H1 (cell line): Measurements from ENCODE around the gene CDH26. TPM values are rescaled to one million over a fixed set of nuclear protein-coding genes. Genes with fewer than 3 reads are reported as not detected.

ENCODE experiments used
- CTCF ChIA-PET: fragments of 300-600 bp; sonication (Branson Sonifier 250); formaldehyde crosslinking; loops from one replicate; lab custom pipeline; 2021; ENCODE audit not compliant: partially characterized antibody; lab: Charles Lee
- POLR2A ChIA-PET: fragments of 300-600 bp; sonication (Branson Sonifier 250); formaldehyde crosslinking; loops from one replicate; lab custom pipeline; 2021; ENCODE audit warnings: inconsistent platforms; ENCODE audit not compliant: partially characterized antibody; lab: Charles Lee
- DNase-seq, 2 experiments: peaks; one replicate each; pipeline versions ENCODE4 v3.0.0 to v3.0.0-alpha.2; 2010 to 2022; ENCODE audit warnings: low spot score in 2 of 2, low read depth in 1 of 2, mixed read lengths in 1 of 2
- FAIRE-seq: peaks from 2 replicates; lab custom pipeline; 2011; peaks lifted over from hg19 to GRCh38; lab: Jason Lieb, UNC
- H2AFZ ChIP-seq: 2 replicates; pipeline ENCODE4 v1.8.1; 2012; ENCODE audit warnings: low read length, inconsistent platforms
- H2AK5ac ChIP-seq: 2 replicates; pipeline ENCODE4 v1.6.1; 2013; ENCODE audit warnings: low read depth, low read length
- H2BK120ac ChIP-seq: replicated peaks from 2 replicates; pipeline ENCODE3; 2013; ENCODE audit warnings: low read depth, low read length, inconsistent platforms
- H2BK12ac ChIP-seq: 2 replicates; pipeline ENCODE4 v1.6.1; 2013; ENCODE audit warnings: low read depth, low read length
- H2BK15ac ChIP-seq: 2 replicates; pipeline ENCODE4 v1.6.1; 2013; ENCODE audit warnings: low read length
- H2BK20ac ChIP-seq: 2 replicates; pipeline ENCODE4 v1.6.1; 2013; ENCODE audit warnings: low read length
- H2BK5ac ChIP-seq: 2 replicates; pipeline ENCODE4 v1.6.1; 2013; ENCODE audit warnings: low read depth, low read length
- H3K14ac ChIP-seq: 2 replicates; pipeline ENCODE4 v1.6.1; 2013; ENCODE audit warnings: inconsistent platforms; ENCODE audit not compliant: insufficient read length
- H3K18ac ChIP-seq: 2 replicates; pipeline ENCODE4 v1.6.1; 2013; ENCODE audit warnings: low read length; ENCODE audit errors: extremely low read depth
- H3K23ac ChIP-seq: 2 replicates; pipeline ENCODE4 v1.6.1; 2013; ENCODE audit warnings: inconsistent platforms; ENCODE audit not compliant: insufficient read length
- H3K23me2 ChIP-seq: 2 replicates; pipeline ENCODE4 v1.6.1; 2013; ENCODE audit warnings: low read depth, low read length
- H3K27ac ChIP-seq: 2 replicates; pipeline ENCODE4 v1.6.1; 2011; ENCODE audit warnings: low read depth, low read length, inconsistent platforms
- H3K27me3 ChIP-seq, 4 experiments: replicated peaks in 1 of 4; 1 replicate in 1 of 4; 2 replicates in 3 of 4; pipeline versions ENCODE4 v1.6.1 to v1.8.1; 2011 to 2013; ENCODE audit warnings: low read length in 3 of 4, mild to moderate bottlenecking in 3 of 4, inconsistent platforms in 2 of 4, mixed read lengths in 2 of 4, moderate library complexity in 1 of 4; ENCODE audit not compliant: control insufficient read depth in 3 of 4, insufficient read depth in 3 of 4; ENCODE audit errors: extremely low read depth in 1 of 4
- H3K36me3 ChIP-seq, 4 experiments: 2 replicates each; pipeline versions ENCODE4 v1.6.1 to v1.8.1; 2011 to 2013; ENCODE audit warnings: mild to moderate bottlenecking in 4 of 4, low read length in 3 of 4, moderate library complexity in 2 of 4, control low read depth in 1 of 4, inconsistent platforms in 1 of 4; ENCODE audit not compliant: insufficient read depth in 4 of 4, control insufficient read depth in 2 of 4
- H3K4ac ChIP-seq: replicated peaks from 2 replicates; pipeline ENCODE3; 2013; ENCODE audit warnings: low read length, low read depth, mixed read lengths, inconsistent platforms; ENCODE audit not compliant: insufficient read length
- H3K4me1 ChIP-seq, 4 experiments: replicated peaks in 1 of 4; 1 replicate in 1 of 4; 2 replicates in 3 of 4; pipeline versions ENCODE4 v1.6.1 to v1.8.1; 2011 to 2013; ENCODE audit warnings: low read length in 3 of 4, inconsistent platforms in 2 of 4, mixed read lengths in 1 of 4; ENCODE audit not compliant: insufficient read depth in 4 of 4, control insufficient read depth in 3 of 4
- H3K4me2 ChIP-seq, 2 experiments: 2 replicates each; pipeline versions ENCODE4 v1.6.1 to v1.8.1; 2011 to 2013; ENCODE audit warnings: low read depth in 2 of 2, low read length in 2 of 2, control low read depth in 1 of 2, inconsistent platforms in 1 of 2, mild to moderate bottlenecking in 1 of 2; ENCODE audit not compliant: insufficient read depth in 1 of 2
- H3K4me3 ChIP-seq, 4 experiments: fragments of 200-600, 300-600 bp in 1 of 4; sonication (generic), shearing (Covaris generic), sonication (Bioruptor Twin) in 1 of 4; 2 replicates each; pipeline versions ENCODE4 v1.5.1 to v1.8.1; 2011 to 2016; ENCODE audit warnings: low read length in 4 of 4, low read depth in 3 of 4, control low read depth in 2 of 4, inconsistent platforms in 2 of 4, mild to moderate bottlenecking in 2 of 4, mixed read lengths in 1 of 4, moderate library complexity in 1 of 4; ENCODE audit not compliant: insufficient read depth in 2 of 4; ENCODE audit errors: extremely low read depth in 1 of 4
- H3K56ac ChIP-seq: replicated peaks from 2 replicates; pipeline ENCODE3; 2013; ENCODE audit warnings: low read depth, mild to moderate bottlenecking, mixed read lengths, low read length, inconsistent platforms; ENCODE audit not compliant: insufficient read length
- H3K79me1 ChIP-seq: 2 replicates; pipeline ENCODE4 v1.6.1; 2013; ENCODE audit warnings: low read depth, low read length, control low read depth
- H3K79me2 ChIP-seq, 2 experiments: 2 replicates each; pipeline versions ENCODE4 v1.6.1 to v1.8.1; 2012 to 2013; ENCODE audit warnings: low read length in 2 of 2, mild to moderate bottlenecking in 2 of 2, inconsistent platforms in 1 of 2; ENCODE audit not compliant: insufficient read depth in 2 of 2, control insufficient read depth in 1 of 2
- H3K9ac ChIP-seq, 4 experiments: replicated peaks in 1 of 4; 1 replicate in 1 of 4; 2 replicates in 3 of 4; pipeline versions ENCODE4 v1.6.1 to v1.8.1; 2011 to 2013; ENCODE audit warnings: low read depth in 3 of 4, low read length in 3 of 4, control low read depth in 2 of 4, mild to moderate bottlenecking in 2 of 4, moderate library complexity in 2 of 4, inconsistent platforms in 1 of 4; ENCODE audit errors: extremely low read depth in 1 of 4
- H3K9me3 ChIP-seq, 2 experiments: 2 replicates each; pipeline versions ENCODE4 v1.6.1 to v1.8.1; 2012 to 2013; ENCODE audit warnings: mild to moderate bottlenecking in 2 of 2, moderate library complexity in 2 of 2, control low read depth in 1 of 2, inconsistent platforms in 1 of 2, low read depth in 1 of 2, low read length in 1 of 2, mixed read lengths in 1 of 2; ENCODE audit not compliant: insufficient read depth in 2 of 2
- H4K20me1 ChIP-seq, 2 experiments: replicated peaks in 1 of 2; 2 replicates each; pipeline versions ENCODE3 to v1.8.1; 2011 to 2013; ENCODE audit warnings: inconsistent platforms in 2 of 2, low read length in 2 of 2, mild to moderate bottlenecking in 1 of 2; ENCODE audit not compliant: insufficient read depth in 2 of 2, control insufficient read depth in 1 of 2
- H4K5ac ChIP-seq: 2 replicates; pipeline ENCODE4 v1.6.1; 2013; ENCODE audit warnings: low read length, low read depth, mixed read lengths, inconsistent platforms; ENCODE audit not compliant: insufficient read length
- H4K8ac ChIP-seq: 2 replicates; pipeline ENCODE4 v1.8.0; 2013; ENCODE audit warnings: mild to moderate bottlenecking, moderate library complexity, low read length, inconsistent platforms; ENCODE audit not compliant: insufficient read depth; ENCODE audit errors: extremely low read depth
- H4K91ac ChIP-seq: replicated peaks from 2 replicates; pipeline ENCODE3; 2013; ENCODE audit warnings: low read length, mixed read lengths, inconsistent platforms; ENCODE audit not compliant: insufficient read length
- CHD2 ChIP-seq: IDR thresholded peaks from 2 replicates; pipeline ENCODE4 v1.6.1; 2012; ENCODE audit warnings: low read length, improper control_type of control experiment
- KDM4A ChIP-seq: IDR thresholded peaks from one replicate; pipeline ENCODE4 v1.7.1; 2012; ENCODE audit warnings: low read depth, mild to moderate bottlenecking, moderate library complexity, low read length, inconsistent platforms; ENCODE audit not compliant: severe bottlenecking
- RBBP5 ChIP-seq: IDR thresholded peaks from 2 replicates; pipeline ENCODE4 v1.7.1; 2012; ENCODE audit warnings: low read depth, mild to moderate bottlenecking, inconsistent platforms, low read length, moderate library complexity, borderline replicate concordance
- WGBS, 2 experiments: shearing (Covaris generic) in 1 of 2; methylation state at CpG; one replicate each; pipeline versions ENCODE4 v1.1.6 to v1.1.7; 2013 to 2015; ENCODE audit warnings: low lambda C conversion rate in 2 of 2, mixed read lengths in 2 of 2, inconsistent platforms in 1 of 2, low coverage in 1 of 2, missing lambda C conversion rate in 1 of 2; ENCODE audit not compliant: insufficient replicate concordance in 2 of 2, insufficient coverage in 1 of 2, insufficient read length in 1 of 2; ENCODE audit errors: extremely low coverage in 1 of 2, missing lambda C conversion rate in 1 of 2; 5-methylcytosine and 5-hydroxymethylcytosine counted together
- polyA plus RNA-seq, 7 experiments: library from polyadenylated mRNA; depleted of rRNA in 3 of 7; stranded (reverse) in 5 of 7; unstranded in 2 of 7; fragments of >200 nt in 5 of 7; fragments of 200-250 nt in 2 of 7; gene quantifications; 1 replicate in 5 of 7; 2 replicates in 1 of 7; 4 replicates in 1 of 7; pipeline versions ENCODE4 v1.2.1 to v1.2.3, GENCODE V29; 2011 to 2013; ENCODE audit warnings: missing spikeins in 2 of 7, mixed read lengths in 2 of 7
- total RNA-seq: library from RNA; stranded (reverse); fragmentation: NEBNext Ultra II Directional; extraction: Animal tissue kit (Norgen Biotek cat#: 25700); gene quantifications from 2 replicates; pipeline ENCODE4 v1.2.1, GENCODE V29; 2021

The CDH26 gene
- total and polyA plus RNA-seq, 2 of the 8 experiments (the other 6 are each of a cell fraction or from before 2014, with no cell fraction given), result 1.5 to 1.7 TPM

DNA sequence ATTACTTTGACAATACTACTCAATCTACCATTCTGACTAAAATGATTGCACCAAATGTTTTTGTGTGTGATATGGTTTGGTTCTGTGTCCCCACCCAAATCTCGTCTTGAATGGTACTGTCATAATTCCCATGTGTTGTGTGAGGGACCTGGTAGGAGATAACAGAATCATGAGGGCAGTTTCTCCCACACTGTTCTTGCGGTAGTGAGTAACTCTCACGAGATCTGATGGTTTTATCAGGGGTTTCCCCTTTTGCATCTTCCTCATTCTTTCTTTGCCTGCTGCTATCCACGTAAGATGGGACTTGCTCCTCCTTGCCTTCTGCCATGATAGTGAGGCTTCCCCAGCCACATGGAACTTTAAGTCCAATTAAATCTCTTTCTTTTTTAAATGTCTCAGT, 45.6 kb upstream of the CDH26 start:
- Histone ChIP-seq H2AFZ (no peak overlapping the region), H3K23me2 (no peaks in the 10 kb centered on the region)

More for the DNA sequence above, 45.6 kb upstream of the CDH26 start:
- Histone ChIP-seq H3K9me3 (peaks cover 2 to 4% of the 10 kb centered on the region in 2 experiments; a peak in 2 of 4 replicates), H2BK15ac (no peak overlapping the region), H3K14ac (no peak overlapping the region), H3K4me2 (no peak overlapping the region), H4K5ac (no peak overlapping the region), H2BK5ac (no peak overlapping the region), H3K36me3 (no peaks in the 10 kb centered on the region), H3K79me1 (no peaks in the 10 kb centered on the region), H3K23ac (no peak overlapping the region), H3K4me3 (no peak overlapping the region), H3K4ac (no peak overlapping the region), H3K9ac (no peak overlapping the region), H2BK120ac (no peak overlapping the region), H3K79me2 (no peaks in the 10 kb centered on the region), H4K91ac (no peak overlapping the region), H2AK5ac (no peak overlapping the region), H3K56ac (no peak overlapping the region), H4K20me1 (no peaks in the 10 kb centered on the region), H3K4me1 (no peaks in the 10 kb centered on the region), H4K8ac (no peak overlapping the region), H2BK12ac (no peak overlapping the region), H2BK20ac (no peak overlapping the region), H3K27ac (no peak overlapping the region), H3K27me3 (no peaks in the 10 kb centered on the region; a peak in 1 of 7 replicates), H3K18ac (no peak overlapping the region)
- POLR2A ChIA-PET, result no interaction called here
- FAIRE-seq, result no peak
- TF ChIP-seq KDM4A, result no peak
- TF ChIP-seq CHD2, result no peak
- TF ChIP-seq RBBP5, result no peak
- CTCF ChIA-PET, result no interaction called here
- no peak for DNase-seq
- WGBS, 2 experiments, result 77% methylated on average over 4 of the region's 4 CpGs; no CpG with 5 or more reads in 1 of the 2 experiments
